GM18519 (cell line): ENCODE measurements around the gene SLC9A9.

Experiments used
- ATAC-seq: cut with Tn5 transposase; IDR thresholded peaks from one replicate; pipeline ENCODE4 v1.9.1; 2021; ENCODE audit warnings: mild to moderate bottlenecking, moderate library complexity; ENCODE audit not compliant: unreplicated experiment, low FRiP score

The SLC9A9 gene

DNA sequence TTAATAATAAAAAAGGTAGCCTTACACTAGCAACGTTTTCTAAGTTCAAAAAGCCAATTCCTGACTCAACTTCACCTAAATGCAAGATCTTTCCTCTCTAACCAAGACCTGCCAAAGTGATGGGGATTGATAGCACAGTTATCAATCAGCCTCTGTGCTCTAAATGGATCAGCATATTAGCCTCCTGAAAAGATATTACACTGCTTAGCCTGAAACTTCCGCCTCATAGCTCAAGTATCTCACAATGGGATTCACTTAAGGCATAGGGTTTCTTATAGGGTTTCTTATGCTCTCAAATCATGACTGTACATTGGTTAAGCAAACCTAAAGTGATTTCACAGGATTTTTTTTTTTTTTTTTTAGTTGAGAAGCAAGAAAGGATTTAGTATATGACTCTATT is 436 bp upstream of the SLC9A9 start:
- no peak for ATAC-seq

DNA sequence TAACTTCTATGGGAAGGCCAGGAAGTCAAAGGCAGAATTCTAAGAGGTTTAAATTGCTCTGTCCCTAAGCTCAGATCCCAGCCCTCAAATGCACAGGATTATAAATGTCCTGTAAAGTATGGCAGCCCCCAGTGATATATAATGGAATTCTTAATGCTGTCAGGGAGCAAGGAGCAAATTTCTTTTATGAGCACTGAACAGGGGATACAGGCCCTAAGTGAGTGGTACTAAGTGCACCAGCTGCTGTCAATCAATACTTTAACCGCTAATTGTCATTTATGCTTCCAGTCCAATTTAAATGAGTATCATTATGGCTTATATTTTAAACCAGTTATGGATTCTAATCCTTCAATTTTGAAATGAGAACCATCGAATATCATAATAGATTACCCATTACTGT is 4.7 kb downstream of the SLC9A9 start:
- no peak for ATAC-seq

- ATAC-seq = no peak
Measured at GRCh38 chr3:143840636-143841035, 7.6 kb downstream of the SLC9A9 start.

DNA sequence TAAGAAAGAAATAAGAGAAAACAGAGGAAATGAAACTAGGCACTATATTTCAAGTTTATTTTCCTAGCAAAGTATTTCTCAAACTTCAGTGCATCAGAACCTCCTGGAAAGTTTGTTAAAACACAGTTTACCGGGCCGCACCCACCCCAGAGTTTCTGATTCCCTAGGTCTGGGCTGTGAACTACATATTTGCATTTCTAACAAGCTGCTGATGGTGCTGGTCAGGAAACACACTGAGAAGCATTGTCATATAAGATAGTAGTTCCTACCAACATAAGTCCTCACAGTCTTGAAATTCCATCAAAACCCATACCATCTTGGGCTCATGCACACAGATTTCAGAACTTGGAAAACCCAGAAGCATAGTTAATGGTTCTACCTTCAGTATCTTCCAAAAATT is 8.3 kb downstream of the SLC9A9 start:
- peak; percentile 45 for ATAC-seq

DNA sequence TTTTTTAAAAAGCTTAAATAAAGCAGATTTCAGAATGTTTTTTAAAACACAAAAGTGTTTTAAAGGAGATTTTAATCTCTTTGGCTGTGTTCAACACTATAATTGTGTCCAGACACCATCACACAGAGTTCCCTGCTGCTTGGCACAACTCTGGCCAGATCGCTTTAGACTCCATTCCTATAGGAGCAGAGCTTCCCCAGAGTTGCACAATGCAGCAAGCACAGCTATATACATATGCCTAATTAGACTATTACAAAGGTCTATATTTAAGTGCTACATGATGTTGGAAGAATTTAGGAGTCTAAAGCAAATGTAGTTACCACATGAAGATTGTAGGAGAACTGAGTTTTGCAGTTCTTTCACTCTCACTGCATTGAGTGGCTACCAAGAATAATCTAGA is 11.2 kb downstream of the SLC9A9 start:
- no peak for ATAC-seq

GRCh38 chr3:143835312-143835711 is 13.0 kb downstream of the SLC9A9 start:
- ATAC-seq = no peak

- ATAC-seq = peak; percentile 56
Measured at GRCh38 chr3:143832433-143832832, 15.8 kb downstream of the SLC9A9 start.

GRCh38 chr3:143831994-143832393 is 16.3 kb downstream of the SLC9A9 start:
- ATAC-seq = peak; percentile 66

DNA sequence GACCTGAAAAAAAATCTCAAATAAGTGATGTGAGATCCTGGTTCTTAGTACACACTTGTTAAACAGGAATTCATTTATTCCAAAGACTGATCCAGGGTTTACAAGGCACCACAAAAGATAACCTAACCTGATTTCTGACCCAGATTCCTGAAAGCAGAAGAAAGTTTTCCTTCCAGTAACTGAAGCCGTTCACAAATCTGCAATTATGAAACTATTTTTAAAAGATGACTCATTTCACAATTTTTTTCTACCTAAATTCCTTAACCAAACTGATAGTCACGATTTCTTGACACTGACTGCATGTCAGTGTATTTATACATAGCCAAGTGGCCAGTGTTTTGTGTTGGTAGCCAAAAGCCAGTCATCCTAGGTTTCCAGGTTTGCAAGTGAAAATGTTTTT is 17.1 kb downstream of the SLC9A9 start:
- no peak for ATAC-seq

- no peak for ATAC-seq
Measured at GRCh38 chr3:143830786-143831185, 17.5 kb downstream of the SLC9A9 start.

DNA sequence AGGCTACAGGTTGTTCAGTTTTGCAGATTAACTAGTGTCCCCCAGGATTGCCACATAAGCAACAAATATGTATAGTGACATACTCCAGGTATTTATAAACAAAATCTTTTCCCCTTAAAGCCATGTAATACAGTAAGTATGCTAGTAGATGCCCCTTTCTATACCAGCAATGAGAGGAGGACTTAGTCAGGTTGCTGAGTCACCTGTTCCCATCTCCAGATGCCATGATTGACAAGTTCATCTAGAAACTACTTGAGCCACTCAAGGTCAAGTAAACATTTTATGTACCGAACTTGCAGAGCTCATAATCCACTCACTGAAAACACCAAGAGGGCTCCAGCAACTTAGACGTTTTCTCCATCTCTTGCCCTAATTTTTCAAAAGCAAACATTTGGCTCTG is 18.2 kb downstream of the SLC9A9 start:
- no peak for ATAC-seq

DNA sequence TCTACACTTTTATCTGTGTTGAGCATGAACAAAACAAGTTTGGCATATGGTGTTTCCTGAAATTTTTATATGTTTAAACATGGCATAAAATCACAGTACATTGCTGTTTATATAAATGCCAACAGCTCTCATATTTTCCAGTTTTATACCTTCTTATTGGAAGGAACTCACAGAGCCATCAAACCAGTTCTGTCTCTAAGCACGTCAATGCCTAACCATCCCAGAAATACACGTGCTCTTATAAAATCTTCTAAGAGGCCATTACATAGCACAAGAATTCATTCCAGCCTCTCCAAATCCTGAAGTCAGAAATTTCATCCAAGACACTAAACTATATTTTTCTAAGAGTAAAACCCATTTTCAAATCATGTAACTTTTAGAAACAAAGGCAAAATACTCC is 20.8 kb downstream of the SLC9A9 start:
- no peak for ATAC-seq

- ATAC-seq = no peak
Measured at GRCh38 chr3:143826296-143826695, 22.0 kb downstream of the SLC9A9 start.

- peak; percentile 77 for ATAC-seq
Measured at GRCh38 chr3:143825513-143825912, 22.8 kb downstream of the SLC9A9 start.

GRCh38 chr3:143824735-143825385 is 23.4 kb downstream of the SLC9A9 start:
- no peak for ATAC-seq

GRCh38 chr3:143822798-143823197 is 25.5 kb downstream of the SLC9A9 start:
- no peak for ATAC-seq

DNA sequence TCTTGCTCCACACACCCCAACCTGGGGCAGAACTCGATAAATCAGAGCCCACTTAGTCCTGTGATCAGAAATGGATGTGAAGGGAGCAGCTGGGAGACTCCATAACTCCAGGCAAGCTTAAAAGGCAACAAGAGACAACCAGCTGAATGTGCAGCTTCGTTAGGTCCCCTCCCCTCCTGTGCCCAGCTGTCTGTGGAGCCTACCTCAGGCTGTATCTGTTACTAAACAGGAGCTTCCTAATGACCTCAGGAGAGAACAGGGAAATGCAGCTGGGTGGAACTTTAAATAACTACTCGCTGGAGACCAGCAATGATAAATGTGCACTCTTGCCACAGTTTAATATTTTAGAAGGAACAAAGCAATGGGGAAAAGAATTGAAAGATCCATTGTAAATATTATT is 25.9 kb downstream of the SLC9A9 start:
- ATAC-seq = no peak

DNA sequence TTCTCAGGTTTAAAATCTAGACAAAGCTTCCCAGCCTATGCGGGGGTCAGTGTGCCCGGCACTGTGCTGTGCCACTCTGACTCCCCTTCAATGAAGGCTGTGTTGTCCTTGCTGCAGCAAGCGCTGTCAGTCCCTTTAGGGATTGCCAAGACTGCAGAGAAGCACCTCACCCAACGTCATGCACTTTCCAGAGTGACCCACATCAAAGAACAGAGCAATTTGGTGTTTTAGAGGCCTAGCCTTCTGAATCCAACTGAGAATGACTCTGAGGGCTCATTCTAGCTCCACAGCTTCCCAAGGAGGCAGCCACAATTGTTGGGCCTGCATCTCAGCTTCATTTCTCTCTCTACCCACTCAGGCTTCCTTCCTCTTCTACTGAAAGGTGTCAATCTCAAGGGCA is 26.4 kb downstream of the SLC9A9 start:
- ATAC-seq = no peak

DNA sequence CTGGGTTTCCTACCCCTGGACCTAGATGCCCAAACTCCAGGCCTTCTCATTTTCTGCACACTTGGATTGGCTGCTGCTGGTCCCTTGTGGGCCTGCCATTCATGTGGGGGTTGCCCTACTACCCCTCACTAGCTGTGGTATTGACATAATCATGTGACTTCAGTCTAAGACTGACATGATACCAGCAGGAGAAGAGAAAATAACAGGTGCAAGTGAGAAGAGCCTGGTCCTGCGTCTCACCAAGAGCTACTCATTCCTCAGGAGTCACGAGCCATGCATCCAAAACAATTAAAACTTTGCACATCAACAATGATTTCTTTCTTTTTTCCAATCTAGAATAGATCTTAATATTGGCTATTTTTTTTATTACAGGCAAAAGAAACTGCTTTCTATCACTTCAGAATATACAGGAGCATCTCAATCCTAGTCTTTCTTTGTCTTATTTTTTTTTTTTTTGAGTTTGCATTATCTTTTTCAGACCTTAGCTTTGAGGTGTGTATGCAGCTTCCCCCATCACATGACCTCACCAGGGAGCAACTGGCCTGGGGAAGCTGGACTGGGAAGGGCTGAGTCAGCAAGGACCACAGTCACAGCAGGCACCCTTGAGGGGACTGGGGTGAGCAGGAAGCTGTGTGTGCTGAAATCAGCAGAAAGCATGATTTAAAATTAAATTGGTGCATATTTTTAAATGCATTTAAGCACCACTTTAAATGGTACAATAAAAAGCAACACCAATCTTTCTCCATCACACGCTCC is 27.6 kb downstream of the SLC9A9 start:
- ATAC-seq = no peak

GRCh38 chr3:143819890-143820289 is 28.4 kb downstream of the SLC9A9 start:
- no peak for ATAC-seq

DNA sequence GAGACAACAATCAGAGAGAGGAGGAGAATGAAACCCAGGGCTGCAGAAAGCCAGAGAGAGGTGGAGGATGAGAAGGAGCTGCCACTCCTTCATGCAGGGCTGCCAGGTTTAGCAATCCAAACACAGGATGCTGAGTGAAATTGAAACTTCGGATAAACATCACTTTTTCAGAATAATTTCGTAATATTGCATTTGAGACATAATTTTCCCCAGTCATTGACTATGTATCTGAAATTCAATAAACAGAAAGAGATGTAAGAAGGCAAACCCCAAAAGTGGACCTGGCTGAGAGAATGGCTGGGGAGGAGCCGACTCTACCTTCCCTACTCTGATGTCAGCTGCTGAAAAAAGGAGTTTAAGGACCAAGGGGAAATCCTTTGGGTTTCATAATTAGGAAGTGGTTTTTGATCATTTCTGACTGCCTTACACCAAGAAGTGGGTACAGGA is 33.8 kb downstream of the SLC9A9 start:
- ATAC-seq = no peak

DNA sequence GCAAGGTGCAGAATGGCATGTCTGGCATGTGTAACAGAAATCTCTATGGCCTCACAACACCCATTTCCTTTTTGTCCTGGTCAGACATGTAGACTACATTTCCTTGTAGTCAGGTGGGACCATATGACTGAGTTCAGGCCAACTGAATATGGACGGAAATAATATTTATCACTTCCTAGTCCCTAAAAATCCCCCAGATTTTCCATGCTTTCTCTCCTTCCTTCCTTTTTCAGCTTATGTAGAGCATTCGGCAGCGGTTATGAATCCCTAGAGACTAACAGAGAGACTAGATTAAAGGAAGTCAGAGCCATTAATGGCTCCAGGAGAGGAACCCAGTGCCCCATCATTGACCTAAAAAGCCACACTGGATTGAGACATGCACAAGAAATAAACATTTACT is 35.8 kb downstream of the SLC9A9 start:
- ATAC-seq = no peak
